ENCODE measurements around the gene PTH2R. TPM values are rescaled to one million over a fixed set of nuclear protein-coding genes. Genes with fewer than 3 reads are reported as not detected.

Gene PTH2R
- total and polyA plus RNA-seq, 2 experiments from 2014 or later = 0.18 to 0.38 TPM

GRCh38 chr2:208359632-208359986, 47.0 kb upstream of the PTH2R start:
- H3K27ac Mint-ChIP-seq = no peak overlapping the region
- peaks cover 9% of the 10 kb centered on the region; the same call in 1 of the 2 replicates for H3K4me1 ChIP-seq (ENCODE audit: insufficient read depth)
- no peak overlapping the region for H3K4me2 ChIP-seq

GRCh38 chr2:208360259-208361076, 46.1 kb upstream of the PTH2R start:
- Histone ChIP-seq H3K4me1 (ENCODE audit: insufficient read depth) (peaks cover 9% of the 10 kb centered on the region; the same call in 1 of the 2 replicates), H3K36me3 (ENCODE audit: insufficient read depth) (no peaks in the 10 kb centered on the region; the same call in 1 of the 2 replicates), H3K4me3 (no peak overlapping the region), H3K4me2 (no peak overlapping the region), H3K79me2 (replicated peaks; ENCODE audit: insufficient read depth) (no peaks in the 10 kb centered on the region), H3F3A (replicated peaks; ENCODE audit: low read depth) (no peaks in the 10 kb centered on the region), H3K27ac (ENCODE audit: low read depth) (no peak overlapping the region), H3K9me2 (ENCODE audit: insufficient read depth) (0 out of 2 replicates have a peak, but pooled peaks cover 7% of the 10 kb centered on the region), H3K27me3 (ENCODE audit: insufficient read depth) (no peaks in the 10 kb centered on the region), H2AFZ (no peak overlapping the region), H4K20me1 (replicated peaks; ENCODE audit: insufficient read depth) (no peaks in the 10 kb centered on the region)
- Mint-ChIP-seq H3K4me3 (no peak overlapping the region), H3K9me3 (peaks cover 15% of the 10 kb centered on the region; the same call in 2 of the 3 replicates), H3K27ac (no peak overlapping the region), H3K27me3 (ENCODE audit: insufficient read depth, low read depth, poor library complexity) (peaks cover 5% of the 10 kb centered on the region), H3K4me1 (peaks cover 18% of the 10 kb centered on the region), H3K36me3 (ENCODE audit: low read depth) (peaks cover 24% of the 10 kb centered on the region)
- no peak for DNase-seq (ENCODE audit: low spot score)
- ATAC-seq = peak; percentile 38
- no peak for TF ChIP-seq EZH2 (IDR thresholded peaks at IDR 0.05; ENCODE audit: low read depth, unreplicated experiment)
- no peak for TF ChIP-seq EZH2phosphoT487 (IDR thresholded peaks at IDR 0.05; ENCODE audit: unreplicated experiment)
- TF ChIP-seq NANOG (IDR thresholded peaks at IDR 0.05; ENCODE audit: borderline replicate concordance) = no peak
- no peak for TF ChIP-seq ETS1 (IDR thresholded peaks at IDR 0.05)
- TF ChIP-seq ZNF331 (CRISPR knock-in tag; IDR thresholded peaks at IDR 0.05; ENCODE audit: low read depth) = no peak
- no peak for TF ChIP-seq STAT1 (IDR thresholded peaks at IDR 0.05; ENCODE audit: unreplicated experiment)
- no peak for TF ChIP-seq ZNF462 (CRISPR knock-in tag; IDR thresholded peaks at IDR 0.05)

More at GRCh38 chr2:208359632-208359986, 47.0 kb upstream of the PTH2R start:
- Histone ChIP-seq H3K36me3 (ENCODE audit: insufficient read depth) (peaks cover 6% of the 10 kb centered on the region), H4K20me1 (replicated peaks; ENCODE audit: insufficient read depth) (no peaks in the 10 kb centered on the region), H3K4me3 (no peak overlapping the region), H2AFZ (no peak overlapping the region), H3K27ac (ENCODE audit: low read depth) (no peak overlapping the region), H3K9me2 (ENCODE audit: insufficient read depth) (0 out of 2 replicates have a peak, but pooled peaks cover 7% of the 10 kb centered on the region), H3F3A (replicated peaks; ENCODE audit: low read depth) (no peaks in the 10 kb centered on the region), H3K79me2 (replicated peaks; ENCODE audit: insufficient read depth) (no peaks in the 10 kb centered on the region), H3K27me3 (ENCODE audit: insufficient read depth) (no peaks in the 10 kb centered on the region)
- ATAC-seq = peak; percentile 81
- Mint-ChIP-seq H3K9me3 (peaks cover 7% of the 10 kb centered on the region; the same call in 2 of the 3 replicates), H3K4me3 (no peak overlapping the region), H3K4me1 (peaks cover 18% of the 10 kb centered on the region), H3K27me3 (ENCODE audit: insufficient read depth, low read depth, poor library complexity) (peaks cover 5% of the 10 kb centered on the region), H3K36me3 (ENCODE audit: low read depth) (peaks cover 28% of the 10 kb centered on the region)
- peak; percentile 66 for DNase-seq (ENCODE audit: low spot score)
- TF ChIP-seq POLR2AphosphoS5 (IDR thresholded peaks at IDR 0.05; ENCODE audit: low read depth) (peak; percentile 36; the same call in 1 of the 2 replicates), ETS1 (IDR thresholded peaks at IDR 0.05) (no peak)

All from GM23338 (cell line).